Brain microvascular endothelial cell (primary cell): Measurements from ENCODE around the gene XRRA1.
"Not testable (repeated sequence)": the region's sequence is repeated elsewhere in the genome, so short reads cannot be mapped to it uniquely, and the experiment has no call there.

Experiments used
- DNase-seq: peaks from one replicate; pipeline ENCODE4 v3.0.0-alpha.2; 2020
- H3K27ac ChIP-seq: fragments of 250-450 bp; sonication (Bioruptor Pico); 2 replicates; pipeline ENCODE4 v1.5.1; 2020; ENCODE audit warnings: mild to moderate bottlenecking, moderate library complexity
- H3K27me3 ChIP-seq: fragments of 250-450 bp; sonication (Bioruptor Pico); replicated peaks from 2 replicates; pipeline ENCODE4 v1.5.1; 2020; ENCODE audit warnings: mild to moderate bottlenecking
- H3K36me3 ChIP-seq: fragments of 250-450 bp; sonication (Bioruptor Pico); replicated peaks from 2 replicates; pipeline ENCODE4 v1.5.1; 2020; ENCODE audit warnings: mild to moderate bottlenecking
- H3K4me3 ChIP-seq: 2 replicates; pipeline ENCODE4 v1.5.1; 2011; ENCODE audit warnings: low read depth, mild to moderate bottlenecking, control low read depth, low read length, moderate library complexity
- CTCF ChIP-seq: IDR thresholded peaks from 2 replicates; pipeline ENCODE4 v1.5.1; 2011; ENCODE audit warnings: low read depth, mild to moderate bottlenecking, moderate library complexity, low read length, control low read depth, inconsistent platforms; ENCODE audit errors: missing control alignments
- in situ Hi-C: cut with HindIII; loops from 2 replicates; pipeline ENCODE4 v1.10.0; 2017; ENCODE audit warnings: low sequenced_read_pairs, low pct_ligation_motif_present

Gene XRRA1

GRCh38 chr11:74839446-74839845, 109.4 kb downstream of the XRRA1 start:
- DNase-seq, result no peak
- Histone ChIP-seq H3K4me3 (no peak overlapping the region), H3K27me3 (no peaks in the 10 kb centered on the region), H3K27ac (no peak overlapping the region), H3K36me3 (peaks cover 38% of the 10 kb centered on the region)
- TF ChIP-seq CTCF, result no peak
- in situ Hi-C loops, result no loop called here

GRCh38 chr11:74838188-74838587, 110.7 kb downstream of the XRRA1 start:
- H3K27ac ChIP-seq, result no peak overlapping the region
- H3K4me3 ChIP-seq, result no peak overlapping the region
- H3K36me3 ChIP-seq, result peaks cover 33% of the 10 kb centered on the region
- TF ChIP-seq CTCF, result no peak
- no peaks in the 10 kb centered on the region for H3K27me3 ChIP-seq
- in situ Hi-C loops, result no loop called here
- no peak for DNase-seq

GRCh38 chr11:74837191-74837590, 111.7 kb downstream of the XRRA1 start:
- H3K36me3 ChIP-seq, result peaks cover 24% of the 10 kb centered on the region
- H3K4me3 ChIP-seq, result no peak overlapping the region
- no peak for DNase-seq
- H3K27ac ChIP-seq, result no peak overlapping the region
- in situ Hi-C loops, result no loop called here
- TF ChIP-seq CTCF, result no peak
- no peaks in the 10 kb centered on the region for H3K27me3 ChIP-seq

GRCh38 chr11:74826901-74827300, 122.0 kb downstream of the XRRA1 start:
- H3K36me3 ChIP-seq, result no peaks in the 10 kb centered on the region
- no peak for TF ChIP-seq CTCF
- no peak for DNase-seq
- H3K4me3 ChIP-seq, result no peak overlapping the region
- no peaks in the 10 kb centered on the region for H3K27me3 ChIP-seq
- in situ Hi-C loops, result no loop called here
- H3K27ac ChIP-seq, result no peak overlapping the region

GRCh38 chr11:74825596-74825995, 123.3 kb downstream of the XRRA1 start:
- H3K27ac ChIP-seq, in situ Hi-C loops, H3K4me3 ChIP-seq, H3K36me3 ChIP-seq, H3K27me3 ChIP-seq, DNase-seq: not testable (repeated sequence)

GRCh38 chr11:74824285-74824982, 124.5 kb downstream of the XRRA1 start:
- no peak overlapping the region for H3K4me3 ChIP-seq
- no peak for TF ChIP-seq CTCF
- DNase-seq, result no peak
- H3K27ac ChIP-seq, result no peak overlapping the region
- no peaks in the 10 kb centered on the region for H3K27me3 ChIP-seq
- in situ Hi-C loops, result no loop called here
- H3K36me3 ChIP-seq, result no peaks in the 10 kb centered on the region
